Esophagus squamous epithelium (tissue), 5 donors: Measurements from ENCODE around the gene IQCH. TPM values are rescaled to one million over a fixed set of nuclear protein-coding genes. Genes with fewer than 3 reads are reported as not detected.

Experiments used
- DNase-seq: peaks from one replicate; lab custom pipeline; 2025; lab: John Stamatoyannopoulos, UW
- H3K27ac ChIP-seq, 4 donors: fragments of 200-600 bp; sonication (generic); one replicate each; pipeline ENCODE4 v1.5.1; 2016 to 2019; ENCODE audit warnings: mild to moderate bottlenecking in 1 of 4
- H3K27me3 ChIP-seq, 4 donors: fragments of 200-600 bp; sonication (generic); 1 replicate in 3 of 4; 2 replicates in 1 of 4; pipeline versions ENCODE4 v1.5.1 to v1.6.0; 2017 to 2021; ENCODE audit warnings: antibody characterized with exemption in 1 of 4
- H3K36me3 ChIP-seq, 3 donors: fragments of 200-600 bp; sonication (generic); one replicate each; pipeline ENCODE4 v1.5.1; 2016 to 2019
- H3K4me1 ChIP-seq, 3 donors: fragments of 200-600 bp; sonication (generic); one replicate each; pipeline ENCODE4 v1.5.1; 2017 to 2019
- H3K4me3 ChIP-seq, 4 donors: fragments of 200-600 bp; sonication (generic); 1 replicate in 3 of 4; 2 replicates in 1 of 4; pipeline ENCODE4 v1.5.1; 2016 to 2019; ENCODE audit warnings: mild to moderate bottlenecking in 2 of 4, moderate library complexity in 1 of 4
- H3K9me3 ChIP-seq, 3 donors: fragments of 200-600 bp; sonication (generic); one replicate each; pipeline ENCODE4 v1.5.1; 2016 to 2019
- POLR2A ChIP-seq, 4 donors: fragments of 450-650 bp; IDR thresholded peaks; one replicate each; pipeline ENCODE4 v1.6.1; 2017; ENCODE audit warnings: antibody characterized with exemption in 4 of 4, mild to moderate bottlenecking in 4 of 4, moderate library complexity in 3 of 4
- WGBS, 2 donors: methylation state at CpG; one replicate each; pipeline ENCODE4 v1.1.5; 2018; 5-methylcytosine and 5-hydroxymethylcytosine counted together
- intact Hi-C: fragments of 100-400 bp; cut with DNase I; formaldehyde crosslinking; loops from one replicate; pipeline ENCODE4 v1.15.0; 2022
- total RNA-seq, 4 donors: library from RNA; depleted of rRNA; stranded (reverse); fragments of >200 nt; gene quantifications; one replicate each; pipeline ENCODE4 v1.1.0, GENCODE V29; 2016
- TF ChIP-seq, protein P1 (sequence below), 6 experiments: fragments of 450-650 bp in 4 of 6; fragments of 200-600 bp in 2 of 6; sonication (generic) in 2 of 6; IDR thresholded peaks; one replicate each; pipeline ENCODE4 v1.5.1; 2016 to 2019; ENCODE audit warnings: antibody characterized with exemption in 6 of 6, mild to moderate bottlenecking in 4 of 6, moderate library complexity in 4 of 6
- donor health status: DM: yes; HTN: yes; CAD: no.

Gene IQCH
- total RNA-seq, 4 donors from 2014 or later, result 1.9 to 3.1 (median 3.0) TPM; not detected in 1

- Histone ChIP-seq H3K27me3 (no peaks in the 10 kb centered on the region), H3K36me3 (no peaks in the 10 kb centered on the region), H3K9me3 (no peaks in the 10 kb centered on the region), H3K4me1 (peaks cover 0 to 37% (median 0%) of the 10 kb centered on the region in 3 donors), H3K4me3 (no peak overlapping the region), H3K27ac (no peak overlapping the region)
- intact Hi-C loops, result no loop called here
- 58 to 63% methylated on average over 2 of the region's 2 CpGs for WGBS, 2 donors
- no peak for DNase-seq
- TF ChIP-seq POLR2A (IDR thresholded peaks at IDR 0.05), result no peak
- TF ChIP-seq, protein P1, sequence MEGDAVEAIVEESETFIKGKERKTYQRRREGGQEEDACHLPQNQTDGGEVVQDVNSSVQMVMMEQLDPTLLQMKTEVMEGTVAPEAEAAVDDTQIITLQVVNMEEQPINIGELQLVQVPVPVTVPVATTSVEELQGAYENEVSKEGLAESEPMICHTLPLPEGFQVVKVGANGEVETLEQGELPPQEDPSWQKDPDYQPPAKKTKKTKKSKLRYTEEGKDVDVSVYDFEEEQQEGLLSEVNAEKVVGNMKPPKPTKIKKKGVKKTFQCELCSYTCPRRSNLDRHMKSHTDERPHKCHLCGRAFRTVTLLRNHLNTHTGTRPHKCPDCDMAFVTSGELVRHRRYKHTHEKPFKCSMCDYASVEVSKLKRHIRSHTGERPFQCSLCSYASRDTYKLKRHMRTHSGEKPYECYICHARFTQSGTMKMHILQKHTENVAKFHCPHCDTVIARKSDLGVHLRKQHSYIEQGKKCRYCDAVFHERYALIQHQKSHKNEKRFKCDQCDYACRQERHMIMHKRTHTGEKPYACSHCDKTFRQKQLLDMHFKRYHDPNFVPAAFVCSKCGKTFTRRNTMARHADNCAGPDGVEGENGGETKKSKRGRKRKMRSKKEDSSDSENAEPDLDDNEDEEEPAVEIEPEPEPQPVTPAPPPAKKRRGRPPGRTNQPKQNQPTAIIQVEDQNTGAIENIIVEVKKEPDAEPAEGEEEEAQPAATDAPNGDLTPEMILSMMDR (IDR thresholded peaks at IDR 0.05), result no peak
These were observed 205.9 kb downstream of the IQCH start for GRCh38 chr15:67460521-67460920.

DNA sequence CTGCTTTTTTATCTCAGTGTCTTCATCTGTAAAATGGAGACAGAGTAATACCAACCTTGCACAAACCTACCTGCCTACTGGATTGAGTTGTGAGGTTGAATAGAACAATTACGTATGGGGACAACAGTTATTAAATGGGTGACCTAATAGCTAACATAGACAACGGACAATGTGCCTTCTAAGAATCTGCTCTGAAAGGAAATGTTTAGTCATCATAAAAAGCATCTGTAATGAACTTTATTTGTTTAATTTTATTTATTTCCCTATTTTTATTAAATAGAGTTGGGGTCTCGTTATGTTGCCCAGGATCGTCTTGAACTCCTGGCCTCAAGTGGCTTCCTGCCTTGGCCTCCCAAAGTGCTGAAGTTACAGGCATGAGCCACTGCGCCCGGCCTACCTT lies 207.1 kb downstream of the IQCH start:
- intact Hi-C loops, result no loop called here
- no peak overlapping the region for H3K4me3 ChIP-seq

GRCh38 chr15:67462875-67463274 lies 208.3 kb downstream of the IQCH start:
- Histone ChIP-seq H3K27ac (no peak overlapping the region), H3K9me3 (no peaks in the 10 kb centered on the region), H3K4me3 (no peak overlapping the region), H3K4me1 (peaks cover 0 to 48% (median 8%) of the 10 kb centered on the region in 3 donors), H3K36me3 (no peaks in the 10 kb centered on the region), H3K27me3 (no peaks in the 10 kb centered on the region)
- no peak for DNase-seq
- WGBS, 2 donors, result 89 to 92% methylated on average over 3 of the region's 3 CpGs
- TF ChIP-seq POLR2A (IDR thresholded peaks at IDR 0.05), result no peak
- TF ChIP-seq, protein P1 (IDR thresholded peaks at IDR 0.05), result no peak
- intact Hi-C loops, result no loop called here

More for the DNA sequence above, 207.1 kb downstream of the IQCH start:
- TF ChIP-seq POLR2A (IDR thresholded peaks at IDR 0.05), result no peak
- TF ChIP-seq, protein P1 (IDR thresholded peaks at IDR 0.05), result no peak
- Histone ChIP-seq H3K4me1 (peaks cover 0 to 47% (median 7%) of the 10 kb centered on the region in 3 donors), H3K9me3 (no peaks in the 10 kb centered on the region), H3K27ac (no peak overlapping the region), H3K36me3 (no peaks in the 10 kb centered on the region), H3K27me3 (no peaks in the 10 kb centered on the region)
- 92 to 96% methylated on average over 4 to 6 of the region's 6 CpGs for WGBS, 2 donors
- DNase-seq, result no peak

GRCh38 chr15:67463488-67463887 lies 208.9 kb downstream of the IQCH start:
- no peak overlapping the region for H3K27ac ChIP-seq
- no peaks in the 10 kb centered on the region for H3K27me3 ChIP-seq
- no peak overlapping the region for H3K4me3 ChIP-seq
- no peaks in the 10 kb centered on the region for H3K9me3 ChIP-seq
- TF ChIP-seq POLR2A (IDR thresholded peaks at IDR 0.05), result no peak
- TF ChIP-seq, protein P1 (IDR thresholded peaks at IDR 0.05), result no peak
- H3K4me1 ChIP-seq, result peaks cover 0 to 49% (median 9%) of the 10 kb centered on the region in 3 donors
- DNase-seq, result no peak
- H3K36me3 ChIP-seq, result no peaks in the 10 kb centered on the region
- intact Hi-C loops, result no loop called here

DNA sequence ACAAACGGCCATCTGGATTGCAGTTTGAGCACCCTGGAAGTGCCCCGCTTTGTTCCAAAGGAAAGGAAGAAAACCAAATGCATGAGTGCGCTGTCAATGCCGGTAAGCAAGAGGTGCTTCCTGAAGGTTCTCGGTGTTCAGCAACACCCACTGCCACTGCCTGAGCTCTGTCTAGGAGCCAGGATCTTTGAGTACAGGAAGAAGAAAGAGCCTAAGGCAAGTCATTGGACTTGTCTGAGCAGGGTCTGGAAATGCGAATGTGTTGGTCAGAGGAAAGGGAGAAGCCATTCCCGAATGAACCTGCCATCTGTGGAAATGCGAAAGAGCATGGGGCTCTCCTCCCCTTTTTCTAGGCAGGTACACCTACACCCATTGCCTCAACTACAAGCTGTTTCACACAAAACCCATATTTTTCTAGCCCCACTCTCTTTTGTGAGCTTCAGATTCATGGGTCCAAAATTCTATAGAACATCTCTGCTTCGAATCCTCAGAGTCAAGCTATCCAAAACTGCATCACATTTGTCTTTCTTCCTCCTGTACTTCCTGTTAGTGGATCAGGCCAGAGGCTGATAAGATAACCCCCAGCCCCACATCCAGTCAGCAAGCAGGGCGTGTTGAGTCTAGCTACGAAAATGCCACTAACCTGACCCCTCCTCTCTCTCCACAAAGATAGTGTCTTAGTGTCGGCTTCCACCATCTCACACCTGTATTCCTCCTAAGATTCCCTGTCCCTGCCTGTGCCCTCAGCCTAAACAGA lies 210.8 kb downstream of the IQCH start:
- no peaks in the 10 kb centered on the region for H3K36me3 ChIP-seq
- peak overlapping the region; percentile 43 to 68 (median 60) for H3K27ac ChIP-seq
- no peak for DNase-seq
- no peaks in the 10 kb centered on the region for H3K9me3 ChIP-seq
- TF ChIP-seq, protein P1 (IDR thresholded peaks at IDR 0.05), result no peak
- no peak for TF ChIP-seq POLR2A (IDR thresholded peaks at IDR 0.05)
- H3K27me3 ChIP-seq, result no peaks in the 10 kb centered on the region
- H3K4me3 ChIP-seq, result peak overlapping the region in 1 of 4 donors; percentile 28
- H3K4me1 ChIP-seq, result peaks cover 0 to 54% (median 15%) of the 10 kb centered on the region in 3 donors
- intact Hi-C loops, result no loop called here
- 34 to 66% methylated on average over 12 of the region's 12 CpGs for WGBS, 2 donors
